HepG2 (cell line): ENCODE data around the gene SEC14L1. TPM values are rescaled to one million over a fixed set of nuclear protein-coding genes. Genes with fewer than 3 reads are reported as not detected.

Experiments used
- IKZF4 ChIP-seq: sonication (generic); formaldehyde crosslinking; IDR thresholded peaks from 2 replicates; pipeline ENCODE4 v1.5.1; 2020; ENCODE audit warnings: borderline replicate concordance, mild to moderate bottlenecking, low read depth, missing genetic modification reagents; ENCODE audit errors: not compliant biosample characterization
- KDM5A ChIP-seq: fragments of 200-600 bp; sonication (generic); IDR thresholded peaks from 2 replicates; pipeline ENCODE4 v1.7.0; 2018; ENCODE audit warnings: antibody characterized with exemption, mild to moderate bottlenecking, low read length, borderline replicate concordance
- MBD4 ChIP-seq: IDR thresholded peaks from 2 replicates; pipeline ENCODE4 v1.6.1; 2012; ENCODE audit warnings: low read length, inconsistent platforms, borderline replicate concordance
- PCBP2 ChIP-seq: fragments of 200-400 bp; formaldehyde crosslinking; optimal IDR thresholded peaks from 2 replicates; pipeline ENCODE3; 2018; ENCODE audit warnings: low read length, low read depth; ENCODE audit not compliant: poor library complexity, severe bottlenecking
- PHB2 ChIP-seq: fragments of 450-650 bp; IDR thresholded peaks from 2 replicates; pipeline ENCODE4 v1.6.1; 2018; ENCODE audit not compliant: partially characterized antibody
- REL ChIP-seq: sonication (generic); formaldehyde crosslinking; conservative IDR thresholded peaks from 2 replicates; pipeline ENCODE4 v1.8.0; 2022; ENCODE audit warnings: mild to moderate bottlenecking, missing genetic modification reagents, moderate library complexity
- TCF7L2 ChIP-seq: IDR thresholded peaks from 2 replicates; pipeline ENCODE4 v1.6.1; 2011; ENCODE audit warnings: mild to moderate bottlenecking, low read depth, low read length, moderate library complexity
- YEATS4 ChIP-seq: sonication (generic); formaldehyde crosslinking; IDR thresholded peaks from 2 replicates; pipeline ENCODE4 v1.4.0; 2020; ENCODE audit warnings: missing genetic modification reagents, borderline replicate concordance
- ZBTB1 ChIP-seq: sonication (generic); formaldehyde crosslinking; IDR thresholded peaks from 2 replicates; pipeline ENCODE4 v1.4.0; 2020; ENCODE audit warnings: missing genetic modification reagents, borderline replicate concordance
- ZBTB7A ChIP-seq: sonication (generic); formaldehyde crosslinking; IDR thresholded peaks from 2 replicates; pipeline ENCODE4 v1.8.0; 2022; ENCODE audit warnings: mild to moderate bottlenecking, missing genetic modification reagents
- ZKSCAN8 ChIP-seq: IDR thresholded peaks from 2 replicates; pipeline ENCODE4 v1.6.1; 2016; ENCODE audit warnings: borderline replicate concordance, missing genetic modification reagents, missing compliant biosample characterization
- ZNF251 ChIP-seq: sonication (generic); formaldehyde crosslinking; IDR thresholded peaks from 2 replicates; pipeline ENCODE4 v1.9.0; 2021; ENCODE audit warnings: mild to moderate bottlenecking, missing genetic modification reagents
- ZNF432 ChIP-seq: sonication (generic); formaldehyde crosslinking; IDR thresholded peaks from 2 replicates; pipeline ENCODE4 v1.5.0; 2020; ENCODE audit warnings: missing genetic modification reagents, mild to moderate bottlenecking, borderline replicate concordance
- ZNF567 ChIP-seq: sonication (generic); formaldehyde crosslinking; IDR thresholded peaks from 2 replicates; pipeline ENCODE4 v1.8.1; 2023; ENCODE audit warnings: mild to moderate bottlenecking, missing genetic modification reagents, borderline replicate concordance
- ZNF652 ChIP-seq: IDR thresholded peaks from 2 replicates; pipeline ENCODE4 v1.6.1; 2016; ENCODE audit warnings: low read depth, borderline replicate concordance
- ZNF782 ChIP-seq: sonication (generic); formaldehyde crosslinking; IDR thresholded peaks from 2 replicates; pipeline ENCODE4 v1.4.0; 2020; ENCODE audit warnings: missing genetic modification reagents, mild to moderate bottlenecking, borderline replicate concordance
- ZSCAN22 ChIP-seq: sonication (generic); formaldehyde crosslinking; IDR thresholded peaks from 2 replicates; pipeline ENCODE4 v1.4.0; 2020; ENCODE audit warnings: mild to moderate bottlenecking, missing genetic modification reagents
- polyA plus RNA-seq, 8 experiments: library from polyadenylated mRNA; depleted of rRNA in 3 of 8; stranded (reverse) in 7 of 8; unstranded in 1 of 8; fragments of >200 nt; fragmentation: Illumina TruSeq in 4 of 8; extraction: Trizol in 4 of 8; gene quantifications; 2 replicates each; pipeline versions ENCODE4 v1.2.1 to v1.2.3, GENCODE V29; 2011 to 2016; ENCODE audit warnings: low read depth in 4 of 8, missing spikeins in 1 of 8, mixed read lengths in 1 of 8; ENCODE audit not compliant: insufficient read depth in 1 of 8
- total RNA-seq, 5 experiments: library from RNA; depleted of rRNA; stranded (reverse); fragments of >200 nt; fragmentation: Illumina TruSeq; extraction: Trizol; gene quantifications; 2 replicates each; pipeline ENCODE4 v1.2.3, GENCODE V29; 2016; ENCODE audit warnings: low read depth in 1 of 5
- TF ChIP-seq, protein P1 (sequence below): sonication (generic); formaldehyde crosslinking; IDR thresholded peaks from 2 replicates; pipeline ENCODE4 v1.4.0; 2020; ENCODE audit warnings: missing genetic modification reagents, borderline replicate concordance
- TF ChIP-seq, protein P2 (sequence below): IDR thresholded peaks from 2 replicates; pipeline ENCODE4 v1.6.1; 2016; ENCODE audit warnings: control low read depth
- TF ChIP-seq, protein P3 (sequence below): sonication (generic); formaldehyde crosslinking; IDR thresholded peaks from 2 replicates; pipeline ENCODE4 v1.4.0; 2020; ENCODE audit warnings: missing genetic modification reagents, mild to moderate bottlenecking, borderline replicate concordance

SEC14L1 gene
- total and polyA plus RNA-seq, 2 of the 13 experiments (the other 11 are each of a cell fraction or from before 2014, with no cell fraction given): 26.3 to 43.9 TPM

DNA sequence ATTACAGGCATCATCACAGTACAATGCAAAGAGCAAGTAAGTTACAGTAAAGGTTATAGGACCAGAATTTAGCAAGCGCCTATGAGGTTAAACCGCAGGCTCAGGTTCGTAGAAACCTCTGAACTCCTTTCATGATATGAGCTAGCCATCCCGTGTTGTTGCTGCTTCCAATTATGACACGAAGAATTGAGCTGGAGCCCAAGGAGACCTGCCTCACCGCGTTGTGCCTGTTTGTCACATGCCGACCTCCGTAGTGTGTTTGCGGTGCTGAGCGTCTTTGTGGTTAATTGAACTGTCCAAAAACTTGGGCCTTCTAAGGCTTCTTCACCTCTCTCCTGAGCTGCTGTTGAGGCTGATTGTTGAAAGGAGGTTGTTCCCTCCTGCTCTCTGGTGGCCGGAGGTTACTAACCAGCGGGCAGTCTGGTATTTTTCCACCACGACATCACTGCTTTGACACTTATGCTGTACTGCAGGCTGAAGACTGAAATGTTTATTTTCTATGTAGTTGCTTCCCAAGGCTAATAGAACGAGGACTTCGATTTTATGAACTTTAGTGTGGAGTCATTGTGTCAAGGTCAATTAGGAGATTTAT is 67.5 kb downstream of the SEC14L1 start (continued):
- TF ChIP-seq, protein P1, sequence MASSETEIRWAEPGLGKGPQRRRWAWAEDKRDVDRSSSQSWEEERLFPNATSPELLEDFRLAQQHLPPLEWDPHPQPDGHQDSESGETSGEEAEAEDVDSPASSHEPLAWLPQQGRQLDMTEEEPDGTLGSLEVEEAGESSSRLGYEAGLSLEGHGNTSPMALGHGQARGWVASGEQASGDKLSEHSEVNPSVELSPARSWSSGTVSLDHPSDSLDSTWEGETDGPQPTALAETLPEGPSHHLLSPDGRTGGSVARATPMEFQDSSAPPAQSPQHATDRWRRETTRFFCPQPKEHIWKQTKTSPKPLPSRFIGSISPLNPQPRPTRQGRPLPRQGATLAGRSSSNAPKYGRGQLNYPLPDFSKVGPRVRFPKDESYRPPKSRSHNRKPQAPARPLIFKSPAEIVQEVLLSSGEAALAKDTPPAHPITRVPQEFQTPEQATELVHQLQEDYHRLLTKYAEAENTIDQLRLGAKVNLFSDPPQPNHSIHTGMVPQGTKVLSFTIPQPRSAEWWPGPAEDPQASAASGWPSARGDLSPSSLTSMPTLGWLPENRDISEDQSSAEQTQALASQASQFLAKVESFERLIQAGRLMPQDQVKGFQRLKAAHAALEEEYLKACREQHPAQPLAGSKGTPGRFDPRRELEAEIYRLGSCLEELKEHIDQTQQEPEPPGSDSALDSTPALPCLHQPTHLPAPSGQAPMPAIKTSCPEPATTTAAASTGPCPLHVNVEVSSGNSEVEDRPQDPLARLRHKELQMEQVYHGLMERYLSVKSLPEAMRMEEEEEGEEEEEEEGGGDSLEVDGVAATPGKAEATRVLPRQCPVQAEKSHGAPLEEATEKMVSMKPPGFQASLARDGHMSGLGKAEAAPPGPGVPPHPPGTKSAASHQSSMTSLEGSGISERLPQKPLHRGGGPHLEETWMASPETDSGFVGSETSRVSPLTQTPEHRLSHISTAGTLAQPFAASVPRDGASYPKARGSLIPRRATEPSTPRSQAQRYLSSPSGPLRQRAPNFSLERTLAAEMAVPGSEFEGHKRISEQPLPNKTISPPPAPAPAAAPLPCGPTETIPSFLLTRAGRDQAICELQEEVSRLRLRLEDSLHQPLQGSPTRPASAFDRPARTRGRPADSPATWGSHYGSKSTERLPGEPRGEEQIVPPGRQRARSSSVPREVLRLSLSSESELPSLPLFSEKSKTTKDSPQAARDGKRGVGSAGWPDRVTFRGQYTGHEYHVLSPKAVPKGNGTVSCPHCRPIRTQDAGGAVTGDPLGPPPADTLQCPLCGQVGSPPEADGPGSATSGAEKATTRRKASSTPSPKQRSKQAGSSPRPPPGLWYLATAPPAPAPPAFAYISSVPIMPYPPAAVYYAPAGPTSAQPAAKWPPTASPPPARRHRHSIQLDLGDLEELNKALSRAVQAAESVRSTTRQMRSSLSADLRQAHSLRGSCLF: no peak
- TF ChIP-seq PHB2 (no peak), YEATS4 (CRISPR knock-in tag) (no peak; the same call in none of the 2 replicates), ZSCAN22 (CRISPR knock-in tag) (no peak; the same call in 1 of the 2 replicates), ZNF251 (no peak), REL (no peak), MBD4 (no peak), PCBP2 (no peak), ZBTB7A (CRISPR knock-in tag) (no peak), ZKSCAN8 (CRISPR knock-in tag) (peak; percentile 44; the same call in 1 of the 2 replicates), ZNF432 (no peak), ZNF567 (CRISPR knock-in tag) (0 out of 2 replicates have a peak, but pooled peaks have one; percentile 50), ZNF782 (CRISPR knock-in tag) (no peak), ZBTB1 (no peak), ZNF652 (CRISPR knock-in tag) (peak; percentile 56; the same call in 1 of the 2 replicates), KDM5A (no peak), IKZF4 (CRISPR knock-in tag) (no peak), TCF7L2 (no peak)
- TF ChIP-seq, protein P2, sequence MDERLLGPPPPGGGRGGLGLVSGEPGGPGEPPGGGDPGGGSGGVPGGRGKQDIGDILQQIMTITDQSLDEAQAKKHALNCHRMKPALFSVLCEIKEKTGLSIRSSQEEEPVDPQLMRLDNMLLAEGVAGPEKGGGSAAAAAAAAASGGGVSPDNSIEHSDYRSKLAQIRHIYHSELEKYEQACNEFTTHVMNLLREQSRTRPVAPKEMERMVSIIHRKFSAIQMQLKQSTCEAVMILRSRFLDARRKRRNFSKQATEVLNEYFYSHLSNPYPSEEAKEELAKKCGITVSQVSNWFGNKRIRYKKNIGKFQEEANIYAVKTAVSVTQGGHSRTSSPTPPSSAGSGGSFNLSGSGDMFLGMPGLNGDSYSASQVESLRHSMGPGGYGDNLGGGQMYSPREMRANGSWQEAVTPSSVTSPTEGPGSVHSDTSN (CRISPR knock-in tag): no peak
- TF ChIP-seq, protein P3, sequence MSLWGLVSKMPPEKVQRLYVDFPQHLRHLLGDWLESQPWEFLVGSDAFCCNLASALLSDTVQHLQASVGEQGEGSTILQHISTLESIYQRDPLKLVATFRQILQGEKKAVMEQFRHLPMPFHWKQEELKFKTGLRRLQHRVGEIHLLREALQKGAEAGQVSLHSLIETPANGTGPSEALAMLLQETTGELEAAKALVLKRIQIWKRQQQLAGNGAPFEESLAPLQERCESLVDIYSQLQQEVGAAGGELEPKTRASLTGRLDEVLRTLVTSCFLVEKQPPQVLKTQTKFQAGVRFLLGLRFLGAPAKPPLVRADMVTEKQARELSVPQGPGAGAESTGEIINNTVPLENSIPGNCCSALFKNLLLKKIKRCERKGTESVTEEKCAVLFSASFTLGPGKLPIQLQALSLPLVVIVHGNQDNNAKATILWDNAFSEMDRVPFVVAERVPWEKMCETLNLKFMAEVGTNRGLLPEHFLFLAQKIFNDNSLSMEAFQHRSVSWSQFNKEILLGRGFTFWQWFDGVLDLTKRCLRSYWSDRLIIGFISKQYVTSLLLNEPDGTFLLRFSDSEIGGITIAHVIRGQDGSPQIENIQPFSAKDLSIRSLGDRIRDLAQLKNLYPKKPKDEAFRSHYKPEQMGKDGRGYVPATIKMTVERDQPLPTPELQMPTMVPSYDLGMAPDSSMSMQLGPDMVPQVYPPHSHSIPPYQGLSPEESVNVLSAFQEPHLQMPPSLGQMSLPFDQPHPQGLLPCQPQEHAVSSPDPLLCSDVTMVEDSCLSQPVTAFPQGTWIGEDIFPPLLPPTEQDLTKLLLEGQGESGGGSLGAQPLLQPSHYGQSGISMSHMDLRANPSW (CRISPR knock-in tag): no peak
